ENCODE measurements around the gene MRFAP1L1. TPM values are rescaled to one million over a fixed set of nuclear protein-coding genes. Genes with fewer than 3 reads are reported as not detected.
"Not testable (repeated sequence)": the region's sequence is repeated elsewhere in the genome, so short reads cannot be mapped to it uniquely, and the experiment has no call there.

MRFAP1L1 gene
- total RNA-seq: 10 to 100 TPM; 53.3 to 57.7 TPM

DNA sequence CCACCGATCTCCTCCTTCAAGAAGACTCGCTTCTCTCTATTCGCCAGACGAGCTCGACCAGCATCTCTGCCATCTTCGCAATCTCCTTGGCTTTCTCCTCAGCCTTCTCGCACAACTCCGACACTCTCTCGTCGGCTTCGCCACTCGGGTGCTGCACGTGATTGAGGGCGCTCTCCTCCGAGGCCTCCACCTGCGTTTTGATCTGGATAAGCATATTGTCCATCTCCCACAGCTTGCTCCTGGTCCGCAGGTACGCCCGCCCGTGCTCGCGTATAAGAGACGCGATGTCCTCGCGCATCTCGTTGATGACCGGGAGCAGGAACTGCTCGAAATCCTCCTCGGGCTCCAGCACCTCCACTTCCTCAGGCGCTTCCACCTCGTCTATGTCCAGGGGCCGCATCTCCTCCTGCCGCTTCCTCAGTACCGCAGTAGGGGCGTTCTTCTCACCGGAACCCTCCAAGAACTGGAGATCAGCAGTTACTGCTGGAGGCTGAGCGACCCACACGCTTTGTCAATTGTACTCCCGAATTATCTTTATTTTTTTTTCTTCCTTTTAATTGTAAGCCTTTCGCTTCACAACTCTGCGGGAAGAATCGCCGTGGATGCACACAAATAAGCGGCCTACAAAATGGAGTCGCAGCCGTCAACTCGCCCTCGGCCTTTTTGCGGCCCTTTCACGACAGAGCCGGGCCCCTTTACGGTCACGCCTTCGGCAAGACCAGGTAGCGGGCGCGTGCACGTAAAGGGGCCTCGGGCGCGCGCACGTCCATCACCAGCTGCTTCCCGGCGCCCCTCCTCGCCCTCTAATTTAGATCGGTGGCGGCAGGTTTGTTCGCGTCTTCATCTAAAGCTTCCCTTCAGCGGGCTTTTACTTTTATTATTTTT is at the start of gene MRFAP1L1:
TSS of gene MRFAP1L1 (minus strand) at position 636 of the 885 bp plus-strand sequence. CDS start at position 400, 236 bp downstream.
- Mint-ChIP-seq H3K9me3 (peaks cover 0 to 2% of the 10 kb centered on the region in 2 donors), H3K4me1 (ENCODE audit: low read depth) (peaks cover 58% of the 10 kb centered on the region), H3K36me3 (ENCODE audit: insufficient read depth in 2 of 2) (peaks cover 16 to 29% of the 10 kb centered on the region in 2 donors), H3K27me3 (ENCODE audit: low read depth) (no peaks in the 10 kb centered on the region), H3K27ac (peak within 1 kb of the TSS; percentile 99), H3K4me3 (peak within 1 kb of the TSS; percentile 94 to 97)
- DNase-seq: peak; percentile 95 to 98
- peak; percentile 74 to 79 for ATAC-seq (replicated peaks in 1 of 2)

DNA sequence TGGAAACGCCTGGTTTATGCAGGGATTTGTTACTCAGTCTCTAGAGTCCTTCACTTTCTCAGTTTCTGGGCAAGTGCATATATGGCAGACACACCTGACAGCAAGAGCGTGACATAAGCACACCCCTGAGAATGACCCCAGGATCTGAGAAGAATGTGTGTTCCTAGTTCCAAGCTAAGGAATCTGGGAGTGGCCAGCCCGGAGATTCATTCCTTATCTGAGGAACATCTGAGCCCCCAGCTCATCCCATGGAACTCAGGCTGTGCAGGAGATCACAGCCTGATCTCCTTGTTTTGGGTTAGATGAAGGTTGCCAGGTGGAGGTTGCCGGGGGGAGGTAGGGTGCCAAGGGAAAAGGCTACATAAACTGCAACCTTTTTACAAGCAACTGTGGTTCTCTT is 49.1 kb upstream of the MRFAP1L1 start:
- Mint-ChIP-seq H3K27ac (no peak overlapping the region), H3K27me3 (ENCODE audit: low read depth) (no peaks in the 10 kb centered on the region), H3K4me3 (no peak overlapping the region), H3K9me3 (no peaks in the 10 kb centered on the region), H3K4me1 (ENCODE audit: low read depth) (peaks cover 6% of the 10 kb centered on the region), H3K36me3 (ENCODE audit: insufficient read depth in 2 of 2) (no peaks in the 10 kb centered on the region)
- DNase-seq: no peak
- ATAC-seq (replicated peaks in 1 of 2): no peak

DNA sequence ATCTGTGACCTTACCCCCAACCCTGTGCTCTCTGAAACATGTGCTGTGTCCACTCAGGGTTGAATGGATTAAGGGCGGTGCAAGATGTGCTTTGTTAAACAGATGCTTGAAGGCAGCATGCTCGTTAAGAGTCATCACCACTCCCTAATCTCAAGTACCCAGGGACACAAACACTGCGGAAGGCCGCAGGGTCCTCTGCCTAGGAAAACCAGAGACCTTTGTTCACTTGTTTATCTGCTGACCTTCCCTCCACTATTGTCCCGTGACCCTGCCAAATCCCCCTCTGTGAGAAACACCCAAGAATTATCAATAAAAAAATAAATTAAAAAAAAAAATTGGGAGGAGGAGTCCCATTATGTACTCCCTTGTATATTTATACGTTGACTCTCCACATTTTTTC is 46.7 kb upstream of the MRFAP1L1 start:
- H3K27me3 Mint-ChIP-seq (ENCODE audit: low read depth); H3K4me1 Mint-ChIP-seq (ENCODE audit: low read depth); H3K27ac Mint-ChIP-seq; H3K36me3 Mint-ChIP-seq (ENCODE audit: insufficient read depth in 2 of 2); ATAC-seq (replicated peaks in 1 of 2); H3K9me3 Mint-ChIP-seq; H3K4me3 Mint-ChIP-seq; DNase-seq: not testable (repeated sequence)

DNA sequence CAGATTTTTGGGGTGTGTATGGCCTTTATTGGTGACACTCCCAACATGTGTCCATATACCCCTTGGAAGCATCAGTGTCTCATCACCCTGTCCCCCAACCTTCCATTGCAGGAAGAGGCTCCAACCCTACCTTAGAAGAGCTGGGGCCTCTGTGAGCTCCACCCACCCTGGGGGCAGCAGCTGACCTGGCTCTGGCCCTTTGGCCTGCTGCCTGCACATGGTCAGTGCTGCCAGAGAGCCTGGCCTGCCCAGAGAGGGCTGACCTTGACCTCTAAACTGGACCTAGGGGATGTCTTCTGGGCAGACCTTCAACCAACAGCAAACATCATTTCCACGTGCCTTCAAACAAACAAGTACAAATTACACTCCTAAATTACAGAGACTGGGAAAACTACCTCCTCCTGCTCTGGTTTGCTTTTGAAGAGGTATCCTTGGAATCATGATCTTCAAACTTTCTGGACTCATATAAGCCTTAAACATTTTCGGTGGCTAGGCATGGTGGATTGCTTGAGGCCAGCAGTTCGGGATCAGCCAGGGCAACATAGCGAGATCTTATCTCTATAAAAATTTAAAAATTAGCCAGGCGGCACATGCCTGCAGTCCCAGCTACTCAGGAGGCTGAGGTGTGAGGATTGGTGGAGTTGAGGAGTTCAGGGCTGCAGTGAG is 45.6 kb upstream of the MRFAP1L1 start:
- no peaks in the 10 kb centered on the region for H3K27me3 Mint-ChIP-seq (ENCODE audit: low read depth)
- DNase-seq (no peak), ATAC-seq (replicated peaks in 1 of 2) (no peak)
- no peaks in the 10 kb centered on the region for H3K36me3 Mint-ChIP-seq (ENCODE audit: insufficient read depth in 2 of 2)
- no peak overlapping the region for H3K4me3 Mint-ChIP-seq
- no peak overlapping the region for H3K27ac Mint-ChIP-seq
- H3K4me1 Mint-ChIP-seq (ENCODE audit: low read depth): peaks cover 8% of the 10 kb centered on the region
- no peaks in the 10 kb centered on the region for H3K9me3 Mint-ChIP-seq

DNA sequence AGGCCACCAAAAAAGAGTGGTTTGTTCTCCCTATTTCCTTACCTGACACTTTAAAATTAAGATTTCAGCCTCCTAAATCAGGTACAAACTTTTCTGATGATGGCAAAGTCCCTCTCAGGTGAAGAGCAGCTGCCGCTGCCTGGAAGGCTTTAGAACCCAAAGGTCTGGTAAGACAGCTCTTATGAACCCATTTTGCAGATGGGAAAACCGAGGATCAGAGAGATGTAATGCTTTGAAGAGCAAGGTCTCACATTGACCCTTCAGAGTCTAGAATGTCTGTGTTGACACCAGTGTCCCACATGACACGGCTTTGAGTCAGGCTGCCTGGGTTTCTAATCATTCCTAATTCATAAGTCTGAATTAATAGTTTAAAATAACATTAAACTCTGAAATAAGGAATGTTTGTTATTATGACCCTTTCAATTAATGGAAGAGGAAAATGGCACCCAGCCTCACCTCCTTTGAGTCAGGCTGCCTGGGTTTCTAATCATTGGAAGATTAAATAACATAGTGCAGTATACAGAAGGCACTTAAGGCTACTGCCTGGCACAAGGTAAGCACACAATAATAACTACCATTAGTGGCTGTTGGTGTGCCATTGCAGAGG is 44.9 kb upstream of the MRFAP1L1 start:
- ATAC-seq (replicated peaks in 1 of 2): no peak
- Mint-ChIP-seq H3K4me1 (ENCODE audit: low read depth) (peaks cover 8% of the 10 kb centered on the region), H3K36me3 (ENCODE audit: insufficient read depth in 2 of 2) (no peaks in the 10 kb centered on the region), H3K4me3 (no peak overlapping the region), H3K9me3 (no peaks in the 10 kb centered on the region), H3K27ac (no peak overlapping the region), H3K27me3 (ENCODE audit: low read depth) (no peaks in the 10 kb centered on the region)
- no peak for DNase-seq

DNA sequence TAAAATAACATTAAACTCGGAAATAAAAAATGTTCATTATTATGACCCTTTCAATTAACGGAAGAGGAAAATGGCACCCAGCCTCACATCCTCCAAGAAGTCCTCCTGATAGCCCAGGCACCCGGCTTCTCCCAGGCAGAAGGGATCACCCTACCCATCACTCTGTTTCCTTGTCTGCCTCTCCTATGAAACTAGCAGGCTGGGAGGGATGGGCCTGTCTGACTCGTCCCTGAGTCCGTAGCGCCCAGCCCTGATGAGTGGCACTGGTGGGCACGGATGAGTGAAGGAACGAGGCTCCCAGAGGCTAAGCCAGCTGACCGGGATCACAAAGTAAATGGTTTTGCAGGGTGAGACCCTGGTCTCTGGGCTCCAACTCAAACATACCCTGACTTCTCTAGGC is 44.2 kb upstream of the MRFAP1L1 start:
- H3K27me3 Mint-ChIP-seq (ENCODE audit: low read depth): no peaks in the 10 kb centered on the region
- H3K27ac Mint-ChIP-seq: no peak overlapping the region
- H3K36me3 Mint-ChIP-seq (ENCODE audit: insufficient read depth in 2 of 2): no peaks in the 10 kb centered on the region
- ATAC-seq (replicated peaks in 1 of 2): no peak
- H3K9me3 Mint-ChIP-seq: no peaks in the 10 kb centered on the region
- peaks cover 8% of the 10 kb centered on the region for H3K4me1 Mint-ChIP-seq (ENCODE audit: low read depth)
- H3K4me3 Mint-ChIP-seq: no peak overlapping the region
- DNase-seq: no peak

DNA sequence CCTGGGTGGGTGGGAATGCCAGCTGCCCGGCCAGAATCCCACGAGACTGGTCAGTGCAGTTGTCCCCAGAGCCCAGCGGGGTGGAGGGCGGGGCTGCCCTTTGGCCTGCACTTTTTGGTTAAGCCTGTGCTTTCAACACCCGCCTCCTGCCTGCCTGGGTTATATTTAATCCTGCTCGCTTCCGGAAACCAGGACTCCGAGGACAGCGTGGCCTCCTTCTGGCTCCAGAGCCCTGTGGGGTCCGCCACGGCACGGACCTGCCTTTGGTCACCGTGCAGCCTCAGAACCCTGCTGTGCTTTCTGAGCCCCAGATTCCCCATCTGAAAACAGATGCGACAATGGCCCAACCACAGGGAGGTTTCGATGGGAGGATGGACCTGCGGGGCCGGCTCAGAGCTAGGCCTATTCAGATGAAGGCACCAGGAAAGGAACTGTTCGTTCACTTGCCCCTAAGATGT is 43.5 kb upstream of the MRFAP1L1 start:
- peaks cover 8% of the 10 kb centered on the region for H3K4me1 Mint-ChIP-seq (ENCODE audit: low read depth)
- no peaks in the 10 kb centered on the region for H3K9me3 Mint-ChIP-seq
- ATAC-seq (replicated peaks in 1 of 2): no peak
- DNase-seq: no peak
- no peaks in the 10 kb centered on the region for H3K27me3 Mint-ChIP-seq (ENCODE audit: low read depth)
- no peak overlapping the region for H3K27ac Mint-ChIP-seq
- H3K36me3 Mint-ChIP-seq (ENCODE audit: insufficient read depth in 2 of 2): no peaks in the 10 kb centered on the region
- H3K4me3 Mint-ChIP-seq: no peak overlapping the region

DNA sequence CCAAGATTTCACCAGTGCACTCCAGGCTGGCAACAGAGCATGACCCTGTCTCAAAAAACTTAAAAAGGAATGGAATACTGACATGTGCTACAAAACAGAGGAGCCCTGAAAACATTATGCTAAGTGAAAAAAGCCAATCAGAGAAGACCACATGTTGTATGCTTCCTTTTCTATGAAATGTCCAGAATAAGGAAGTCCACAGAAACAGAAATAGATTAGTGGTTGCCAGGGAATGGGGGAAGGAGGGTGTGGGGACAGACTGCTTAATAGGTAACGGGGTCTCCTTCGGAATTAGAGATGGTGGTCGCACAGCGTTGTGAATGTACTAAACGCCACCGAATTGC is 42.8 kb upstream of the MRFAP1L1 start:
- Mint-ChIP-seq H3K27ac (no peak overlapping the region), H3K9me3 (no peaks in the 10 kb centered on the region), H3K4me3 (no peak overlapping the region), H3K36me3 (ENCODE audit: insufficient read depth in 2 of 2) (no peaks in the 10 kb centered on the region), H3K27me3 (ENCODE audit: low read depth) (no peaks in the 10 kb centered on the region), H3K4me1 (ENCODE audit: low read depth) (peaks cover 8% of the 10 kb centered on the region)
- ATAC-seq (replicated peaks in 1 of 2): no peak
- no peak for DNase-seq

DNA sequence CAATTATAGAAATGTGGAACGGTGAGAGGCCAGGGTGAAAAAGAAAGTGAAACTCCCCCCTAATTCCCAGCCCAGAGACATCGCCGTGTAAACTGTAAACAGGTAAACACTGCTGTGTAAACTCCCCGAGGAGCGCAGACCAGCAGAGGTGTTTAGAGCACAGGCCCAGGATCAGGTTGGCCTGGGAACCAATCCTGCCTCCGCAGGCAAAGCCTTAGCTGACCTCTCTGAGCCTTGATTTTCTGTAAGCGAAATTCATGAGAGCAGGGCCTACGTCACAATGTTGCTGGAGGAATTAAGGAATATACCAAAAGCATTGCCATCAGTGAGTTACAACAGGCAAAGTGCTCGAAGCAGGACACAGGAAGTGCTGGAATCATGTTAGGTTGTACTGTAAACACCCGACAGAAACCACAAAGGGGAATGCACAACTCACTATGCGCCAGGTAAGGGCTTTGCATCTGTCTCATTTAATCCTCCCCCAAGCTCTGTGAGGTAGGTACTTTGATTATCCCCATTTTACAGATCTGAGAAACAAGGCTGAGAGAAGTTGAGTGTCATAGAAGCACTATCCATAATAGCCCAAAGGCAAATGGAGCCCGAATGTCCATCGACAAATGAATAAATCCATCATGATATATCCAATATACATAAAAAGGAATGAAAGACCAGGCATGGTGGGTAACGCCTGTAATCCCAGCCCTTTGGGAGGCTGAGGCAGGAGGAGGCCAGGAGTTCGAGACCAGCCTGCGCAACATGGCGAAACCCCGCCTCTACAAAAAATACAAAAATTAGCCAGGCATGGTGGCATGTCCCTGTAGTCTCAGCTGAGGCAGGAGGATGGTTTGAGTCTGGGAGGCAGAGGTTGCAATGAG is 42.2 kb upstream of the MRFAP1L1 start:
- DNase-seq (no peak), ATAC-seq (replicated peaks in 1 of 2) (peak in 1 of 2 donors; percentile 36)
- Mint-ChIP-seq H3K4me1 (ENCODE audit: low read depth) (peaks cover 8% of the 10 kb centered on the region), H3K27ac (peak overlapping the region; percentile 77), H3K4me3 (peak overlapping the region; percentile 57 to 76), H3K9me3 (no peaks in the 10 kb centered on the region), H3K27me3 (ENCODE audit: low read depth) (no peaks in the 10 kb centered on the region), H3K36me3 (ENCODE audit: insufficient read depth in 2 of 2) (no peaks in the 10 kb centered on the region)

DNA sequence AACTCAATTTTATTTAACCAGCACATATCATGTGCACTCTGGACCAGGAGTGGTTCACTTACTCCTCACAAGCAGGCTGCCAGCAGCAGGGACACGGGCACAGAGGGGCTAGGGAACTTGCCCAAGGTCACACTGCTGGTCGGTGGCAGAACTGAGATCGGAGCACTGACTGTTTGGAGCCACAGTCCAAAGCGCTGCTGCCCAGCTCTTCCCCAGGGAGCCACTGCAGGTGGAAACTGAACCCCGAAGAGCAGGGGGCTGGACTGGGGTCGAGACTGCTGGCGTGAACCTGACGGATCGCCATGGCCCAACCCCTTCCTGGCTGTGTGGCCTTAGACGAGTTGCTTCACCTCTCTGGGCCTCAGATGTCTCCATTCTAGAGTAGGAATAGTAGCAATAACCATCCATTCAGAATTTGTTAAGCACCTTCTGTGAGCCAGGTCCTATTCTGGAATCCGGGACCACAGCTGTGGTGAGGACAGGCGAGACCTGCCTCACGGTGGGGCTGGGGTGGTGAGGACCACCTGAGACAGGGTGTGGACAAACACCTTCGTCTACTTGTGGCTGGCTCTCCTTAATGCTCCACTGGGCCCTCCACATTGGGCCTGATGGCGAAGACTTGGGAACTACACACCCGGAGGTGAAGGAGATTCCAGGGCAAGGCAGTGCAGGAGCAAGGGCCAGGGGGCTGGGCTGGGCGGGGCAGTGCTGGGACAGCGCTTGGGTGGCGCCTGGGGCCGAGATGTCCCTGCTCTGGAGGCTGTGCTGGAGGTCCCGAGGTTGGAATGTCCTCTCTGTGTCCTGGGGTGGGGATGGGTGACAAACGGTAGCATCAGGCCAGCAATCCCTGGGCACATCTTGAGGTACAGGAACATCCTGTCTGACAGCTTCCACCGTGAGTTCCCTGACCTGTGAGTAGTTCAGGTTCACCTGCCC is 40.9 kb upstream of the MRFAP1L1 start:
- Mint-ChIP-seq H3K4me1 (ENCODE audit: low read depth) (peaks cover 8% of the 10 kb centered on the region), H3K4me3 (peak overlapping the region in 1 of 2 donors; percentile 76), H3K9me3 (no peaks in the 10 kb centered on the region), H3K27me3 (ENCODE audit: low read depth) (no peaks in the 10 kb centered on the region), H3K27ac (no peak overlapping the region), H3K36me3 (ENCODE audit: insufficient read depth in 2 of 2) (no peaks in the 10 kb centered on the region)
- no peak for DNase-seq
- ATAC-seq (replicated peaks in 1 of 2): no peak

DNA sequence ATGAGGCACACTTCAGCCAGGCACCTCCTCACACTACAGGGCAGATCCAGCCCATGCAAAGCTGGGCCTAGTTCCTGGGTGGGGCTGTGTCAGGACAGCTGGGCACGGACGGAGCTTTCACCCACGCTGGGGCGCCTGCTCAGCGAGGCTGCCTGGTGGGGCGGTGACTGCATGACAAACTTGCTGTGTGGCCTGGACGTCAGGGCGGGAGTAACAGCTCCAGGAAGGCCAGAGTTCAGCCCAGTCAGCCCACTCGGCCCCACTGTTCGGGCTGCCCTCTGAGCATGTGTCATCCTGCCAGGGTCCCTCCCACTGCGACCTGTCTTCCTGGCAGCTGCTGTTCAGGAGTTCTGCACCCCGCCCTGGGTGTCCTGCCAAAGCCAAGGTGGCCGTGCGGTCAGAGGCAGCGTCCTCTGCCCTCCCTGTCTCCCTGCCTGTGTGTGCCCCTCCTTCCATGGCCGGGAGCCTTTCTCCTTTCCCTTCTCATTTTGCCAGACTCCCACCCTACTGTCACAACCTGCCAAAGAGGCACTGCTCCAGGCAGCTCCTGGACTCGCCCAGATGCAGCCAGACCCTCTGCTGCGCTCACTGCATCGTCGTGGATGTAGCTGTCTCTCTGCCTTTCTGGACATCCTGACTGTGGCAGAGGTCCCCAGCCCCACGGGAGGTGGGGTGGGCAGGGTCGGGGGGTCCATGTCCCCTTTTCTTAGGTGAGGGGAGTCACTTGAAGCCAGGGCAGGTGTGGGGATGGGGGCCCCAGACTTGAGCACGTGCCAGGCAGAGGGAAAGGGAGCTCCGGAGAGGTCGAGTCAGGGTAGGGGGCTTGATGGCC is 39.9 kb upstream of the MRFAP1L1 start:
- Mint-ChIP-seq H3K27ac (no peak overlapping the region), H3K36me3 (ENCODE audit: insufficient read depth in 2 of 2) (no peaks in the 10 kb centered on the region), H3K4me3 (no peak overlapping the region), H3K27me3 (ENCODE audit: low read depth) (no peaks in the 10 kb centered on the region), H3K4me1 (ENCODE audit: low read depth) (peaks cover 8% of the 10 kb centered on the region), H3K9me3 (no peaks in the 10 kb centered on the region)
- DNase-seq (no peak), ATAC-seq (replicated peaks in 1 of 2) (no peak)
